PFSK-1 (cell line): ENCODE results near the gene SLC25A39.

Experiments
- POLR2AphosphoS5 ChIP-seq: IDR thresholded peaks from 2 replicates; pipeline ENCODE4 v1.6.1; 2012; ENCODE audit warnings: low read depth, mild to moderate bottlenecking, control low read depth, low read length, moderate library complexity
- SIN3A ChIP-seq: IDR thresholded peaks from 2 replicates; pipeline ENCODE4 v1.6.1; 2012; ENCODE audit warnings: mild to moderate bottlenecking, low read length, moderate library complexity, borderline replicate concordance; ENCODE audit not compliant: insufficient read depth
- TAF1 ChIP-seq: IDR thresholded peaks from 2 replicates; pipeline ENCODE4 v1.6.1; 2012; ENCODE audit warnings: low read length, control low read depth, borderline replicate concordance; ENCODE audit not compliant: insufficient read depth
- TF ChIP-seq, protein P1 (sequence below), 2 experiments: IDR thresholded peaks; 2 replicates each; pipeline versions ENCODE4 v1.6.1 to v1.8.0; 2011 to 2012; ENCODE audit warnings: low read depth in 2 of 2, low read length in 2 of 2, control low read depth in 1 of 2, inconsistent platforms in 1 of 2, mild to moderate bottlenecking in 1 of 2, moderate library complexity in 1 of 2; ENCODE audit not compliant: insufficient read depth in 1 of 2

DNA sequence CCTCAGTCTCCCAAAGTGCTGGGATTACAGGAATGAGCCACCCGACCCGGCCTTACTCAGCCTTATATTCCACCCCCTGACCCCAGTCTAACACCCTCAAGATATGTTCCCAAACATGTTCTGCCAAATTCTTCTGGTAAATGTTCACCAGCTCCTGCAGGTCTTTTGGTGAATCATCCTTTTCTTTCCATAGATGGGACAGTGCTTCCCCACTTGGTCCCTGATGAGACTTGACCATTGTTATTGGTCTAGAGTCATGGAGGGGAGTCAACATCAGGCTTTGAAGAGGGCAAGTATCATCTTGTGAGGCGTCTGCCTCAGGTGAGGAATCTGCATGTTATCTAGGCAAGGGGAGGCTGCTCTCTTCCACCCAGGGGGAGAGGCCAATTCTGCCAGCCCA, 26.6 kb downstream of the SLC25A39 start:
- TF ChIP-seq POLR2AphosphoS5 = no peak
- TF ChIP-seq, protein P1, sequence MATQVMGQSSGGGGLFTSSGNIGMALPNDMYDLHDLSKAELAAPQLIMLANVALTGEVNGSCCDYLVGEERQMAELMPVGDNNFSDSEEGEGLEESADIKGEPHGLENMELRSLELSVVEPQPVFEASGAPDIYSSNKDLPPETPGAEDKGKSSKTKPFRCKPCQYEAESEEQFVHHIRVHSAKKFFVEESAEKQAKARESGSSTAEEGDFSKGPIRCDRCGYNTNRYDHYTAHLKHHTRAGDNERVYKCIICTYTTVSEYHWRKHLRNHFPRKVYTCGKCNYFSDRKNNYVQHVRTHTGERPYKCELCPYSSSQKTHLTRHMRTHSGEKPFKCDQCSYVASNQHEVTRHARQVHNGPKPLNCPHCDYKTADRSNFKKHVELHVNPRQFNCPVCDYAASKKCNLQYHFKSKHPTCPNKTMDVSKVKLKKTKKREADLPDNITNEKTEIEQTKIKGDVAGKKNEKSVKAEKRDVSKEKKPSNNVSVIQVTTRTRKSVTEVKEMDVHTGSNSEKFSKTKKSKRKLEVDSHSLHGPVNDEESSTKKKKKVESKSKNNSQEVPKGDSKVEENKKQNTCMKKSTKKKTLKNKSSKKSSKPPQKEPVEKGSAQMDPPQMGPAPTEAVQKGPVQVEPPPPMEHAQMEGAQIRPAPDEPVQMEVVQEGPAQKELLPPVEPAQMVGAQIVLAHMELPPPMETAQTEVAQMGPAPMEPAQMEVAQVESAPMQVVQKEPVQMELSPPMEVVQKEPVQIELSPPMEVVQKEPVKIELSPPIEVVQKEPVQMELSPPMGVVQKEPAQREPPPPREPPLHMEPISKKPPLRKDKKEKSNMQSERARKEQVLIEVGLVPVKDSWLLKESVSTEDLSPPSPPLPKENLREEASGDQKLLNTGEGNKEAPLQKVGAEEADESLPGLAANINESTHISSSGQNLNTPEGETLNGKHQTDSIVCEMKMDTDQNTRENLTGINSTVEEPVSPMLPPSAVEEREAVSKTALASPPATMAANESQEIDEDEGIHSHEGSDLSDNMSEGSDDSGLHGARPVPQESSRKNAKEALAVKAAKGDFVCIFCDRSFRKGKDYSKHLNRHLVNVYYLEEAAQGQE (IDR thresholded peaks at IDR 0.05; ENCODE audit: insufficient read depth in 1 of 2, low read depth in 2 of 2, low read length in 2 of 2) = no peak
- no peak for TF ChIP-seq SIN3A
- no peak for TF ChIP-seq TAF1
